AG04449 (cell line): Measurements from ENCODE around the gene UROC1.

Experiments
- CTCF ChIA-PET: fragments of 350-600 bp; formaldehyde crosslinking; extraction: SDS; loops from one replicate; lab custom pipeline; 2021; ENCODE audit warnings: antibody characterized with exemption; lab: Yijun Ruan, JAX
- POLR2A ChIA-PET: fragments of 400-600, 350-600 bp; formaldehyde crosslinking; extraction: SDS; loops from one replicate; lab custom pipeline; 2020; ENCODE audit warnings: antibody characterized with exemption, inconsistent platforms; lab: Yijun Ruan, JAX
- DNase-seq: peaks from one replicate; pipeline ENCODE4 v3.0.0-alpha.2; 2010; ENCODE audit warnings: low read depth, low spot score
- H3K4me3 ChIP-seq: 2 replicates; pipeline ENCODE4 v1.5.1; 2011; ENCODE audit warnings: low read depth, mild to moderate bottlenecking, control low read depth, low read length
- CTCF ChIP-seq: IDR thresholded peaks from one replicate; pipeline ENCODE4 v1.5.1; 2011; ENCODE audit warnings: mild to moderate bottlenecking, moderate library complexity, low read length, control low read depth, inconsistent platforms; ENCODE audit not compliant: insufficient read depth; ENCODE audit errors: missing control alignments

The UROC1 gene

GRCh38 chr3:126533506-126533905, 15.9 kb upstream of the UROC1 start:
- ChIA-PET CTCF (interaction anchor here (1.5 kb wide), 1 partner anchor 11 kb away, joined by 9 read pairs; no protein-coding TSS in a partner anchor), POLR2A (no interaction called here)
- no peak for TF ChIP-seq CTCF
- no peak overlapping the region for H3K4me3 ChIP-seq
- no peak for DNase-seq

- ChIA-PET POLR2A (no interaction called here), CTCF (interaction anchor here (1.0 kb wide), 1 partner anchor 8 kb away, joined by 5 read pairs; no protein-coding TSS in a partner anchor)
- DNase-seq = no peak
- H3K4me3 ChIP-seq = no peak overlapping the region
- TF ChIP-seq CTCF = no peak
Observed at GRCh38 chr3:126531051-126531330, 13.4 kb upstream of the UROC1 start.

- DNase-seq = no peak
- POLR2A ChIA-PET = no interaction called here
- TF ChIP-seq CTCF = no peak
- CTCF ChIA-PET = no interaction called here
- H3K4me3 ChIP-seq = no peak overlapping the region
Observed at GRCh38 chr3:126530171-126531050, 12.8 kb upstream of the UROC1 start.

DNA sequence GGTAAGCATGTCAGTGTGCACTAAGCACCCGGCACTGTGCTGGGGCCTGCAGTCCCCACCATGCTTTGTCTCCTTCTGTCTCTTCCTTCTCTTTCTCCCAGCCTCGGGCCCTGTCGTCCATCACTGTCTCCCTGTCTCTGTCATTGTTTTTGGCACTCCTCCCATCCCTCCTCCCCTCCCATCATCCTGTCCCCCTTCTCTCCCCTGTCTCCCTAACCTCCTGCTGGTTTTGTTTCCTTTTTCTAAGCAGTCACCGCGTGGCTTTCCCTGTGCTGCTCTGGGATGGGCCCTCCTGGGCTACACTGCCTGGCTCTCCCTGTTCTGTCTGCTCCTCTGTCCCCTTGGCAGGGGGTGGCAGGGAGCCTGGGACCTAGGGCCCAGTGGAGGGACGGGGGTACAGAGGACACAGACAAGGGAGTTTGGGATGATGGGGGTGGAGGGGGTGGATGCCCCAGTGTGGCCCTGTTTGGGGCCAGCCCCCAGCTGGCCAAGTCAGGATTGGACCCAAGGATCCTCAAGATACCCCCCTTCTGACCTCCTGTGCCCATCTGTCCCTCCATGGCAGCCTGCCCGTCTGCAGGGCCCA, 12.1 kb upstream of the UROC1 start:
- ChIA-PET POLR2A (no interaction called here), CTCF (no interaction called here)
- no peak for TF ChIP-seq CTCF
- no peak for DNase-seq
- no peak overlapping the region for H3K4me3 ChIP-seq

GRCh38 chr3:126528800-126529541, 11.4 kb upstream of the UROC1 start:
- peak; percentile 7 for TF ChIP-seq CTCF
- ChIA-PET POLR2A (no interaction called here), CTCF (no interaction called here)
- no peak overlapping the region for H3K4me3 ChIP-seq
- DNase-seq = no peak

GRCh38 chr3:126528419-126528799, 10.8 kb upstream of the UROC1 start:
- DNase-seq = no peak
- ChIA-PET CTCF (no interaction called here), POLR2A (no interaction called here)
- no peak for TF ChIP-seq CTCF
- H3K4me3 ChIP-seq = no peak overlapping the region
